MM.1S (cell line): Measurements from ENCODE around the gene DLGAP1.

Experiments
- EZH2 ChIP-seq: fragments of 300-600 bp; sonication (generic); optimal IDR thresholded peaks from 2 replicates; pipeline ENCODE3; 2017; ENCODE audit warnings: low read depth, mild to moderate bottlenecking, antibody characterized with exemption, low read length, mixed read lengths
- EZH2phosphoT487 ChIP-seq: fragments of 300-600 bp; sonication (generic); IDR thresholded peaks from 2 replicates; pipeline ENCODE4 v1.6.1; 2018; ENCODE audit warnings: antibody characterized with exemption, low read length
- TF ChIP-seq, protein P1 (sequence below): fragments of 300-600 bp; sonication (generic); IDR thresholded peaks from 2 replicates; pipeline ENCODE4 v1.5.1; 2016; ENCODE audit warnings: antibody characterized with exemption, low read length, mixed read lengths

DNA sequence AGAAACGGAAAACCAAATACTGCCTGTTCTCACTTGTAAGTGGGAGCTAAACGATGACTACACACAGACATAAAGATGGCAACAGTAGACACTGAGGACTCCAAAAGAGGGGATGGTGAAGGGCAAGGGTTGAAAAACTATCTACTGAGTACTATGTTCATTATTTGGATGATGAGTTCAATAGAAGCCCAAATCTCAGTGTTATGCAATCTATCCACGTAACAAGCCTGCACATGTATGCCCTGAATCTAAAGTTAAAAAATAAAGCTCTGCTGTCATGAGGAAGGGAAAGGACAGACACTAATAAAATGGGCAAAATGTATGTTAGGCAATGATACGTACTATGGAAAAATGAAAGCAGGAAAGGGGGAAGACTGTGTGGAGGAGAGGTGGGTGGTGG is 629.1 kb downstream of the DLGAP1 start:
- TF ChIP-seq, protein P1, sequence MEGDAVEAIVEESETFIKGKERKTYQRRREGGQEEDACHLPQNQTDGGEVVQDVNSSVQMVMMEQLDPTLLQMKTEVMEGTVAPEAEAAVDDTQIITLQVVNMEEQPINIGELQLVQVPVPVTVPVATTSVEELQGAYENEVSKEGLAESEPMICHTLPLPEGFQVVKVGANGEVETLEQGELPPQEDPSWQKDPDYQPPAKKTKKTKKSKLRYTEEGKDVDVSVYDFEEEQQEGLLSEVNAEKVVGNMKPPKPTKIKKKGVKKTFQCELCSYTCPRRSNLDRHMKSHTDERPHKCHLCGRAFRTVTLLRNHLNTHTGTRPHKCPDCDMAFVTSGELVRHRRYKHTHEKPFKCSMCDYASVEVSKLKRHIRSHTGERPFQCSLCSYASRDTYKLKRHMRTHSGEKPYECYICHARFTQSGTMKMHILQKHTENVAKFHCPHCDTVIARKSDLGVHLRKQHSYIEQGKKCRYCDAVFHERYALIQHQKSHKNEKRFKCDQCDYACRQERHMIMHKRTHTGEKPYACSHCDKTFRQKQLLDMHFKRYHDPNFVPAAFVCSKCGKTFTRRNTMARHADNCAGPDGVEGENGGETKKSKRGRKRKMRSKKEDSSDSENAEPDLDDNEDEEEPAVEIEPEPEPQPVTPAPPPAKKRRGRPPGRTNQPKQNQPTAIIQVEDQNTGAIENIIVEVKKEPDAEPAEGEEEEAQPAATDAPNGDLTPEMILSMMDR: no peak
- TF ChIP-seq EZH2: no peak
- no peak for TF ChIP-seq EZH2phosphoT487
